Fibroblast of mammary gland (primary cell): ENCODE results near the gene TENM4.

Experiments used
- DNase-seq: peaks from one replicate; pipeline ENCODE4 v3.0.0-alpha.2; 2010; ENCODE audit warnings: low read depth
- H3K4me3 ChIP-seq: 2 replicates; pipeline ENCODE4 v1.5.1; 2011; ENCODE audit warnings: low read depth, mild to moderate bottlenecking, low read length, moderate library complexity; ENCODE audit not compliant: control insufficient read depth
- CTCF ChIP-seq: conservative IDR thresholded peaks from 2 replicates; pipeline ENCODE4 v1.5.1; 2011; ENCODE audit warnings: low read depth, low read length, inconsistent platforms; ENCODE audit not compliant: control insufficient read depth, insufficient read depth

Gene TENM4

GRCh38 chr11:78823588-78823987 lies 617.2 kb downstream of the TENM4 start:
- no peak for DNase-seq
- no peak for TF ChIP-seq CTCF
- H3K4me3 ChIP-seq, result no peak overlapping the region

- H3K4me3 ChIP-seq, result no peak overlapping the region
- no peak for TF ChIP-seq CTCF
- no peak for DNase-seq
These were observed 617.9 kb downstream of the TENM4 start for GRCh38 chr11:78822931-78823423.

- DNase-seq, result peak; percentile 66
- TF ChIP-seq CTCF, result no peak
- no peak overlapping the region for H3K4me3 ChIP-seq
These were observed 619.2 kb downstream of the TENM4 start for GRCh38 chr11:78821371-78822306.

GRCh38 chr11:78820741-78821140 lies 620.1 kb downstream of the TENM4 start:
- no peak for TF ChIP-seq CTCF
- DNase-seq, result no peak
- H3K4me3 ChIP-seq, result no peak overlapping the region

- TF ChIP-seq CTCF, result no peak
- DNase-seq, result no peak
- H3K4me3 ChIP-seq, result no peak overlapping the region
These were observed 622.6 kb downstream of the TENM4 start for GRCh38 chr11:78818201-78818600.

- no peak overlapping the region for H3K4me3 ChIP-seq
- TF ChIP-seq CTCF, result no peak
- DNase-seq, result no peak
These were observed 625.0 kb downstream of the TENM4 start for GRCh38 chr11:78815831-78816230.
